ENCODE measurements around the gene PTCD2.

GRCh38 chr5:72286798-72287197 is 33.4 kb upstream of the PTCD2 start:
- TF ChIP-seq CTCF (IDR thresholded peaks at IDR 0.05; ENCODE audit: low read length) (no peak), EZH2 (IDR thresholded peaks at IDR 0.05; ENCODE audit: borderline replicate concordance, low read length) (no peak)

Measured in OCI-LY1 (cell line).